Panc1 (cell line): ENCODE data around the gene CAPSL.

Experiments used
- POLR2AphosphoS5 ChIP-seq: IDR thresholded peaks from 2 replicates; pipeline ENCODE4 v1.6.1; 2012; ENCODE audit warnings: mild to moderate bottlenecking, low read depth, low read length, moderate library complexity
- TF ChIP-seq, protein P1 (sequence below): fragments of 450-650 bp; IDR thresholded peaks from 2 replicates; pipeline ENCODE4 v1.5.1; 2017; ENCODE audit warnings: mild to moderate bottlenecking
- TF ChIP-seq, protein P2 (sequence below), 2 experiments: IDR thresholded peaks; 2 replicates each; pipeline ENCODE4 v1.6.1; 2011 to 2012; ENCODE audit warnings: low read depth in 2 of 2, control low read depth in 1 of 2, low read length in 1 of 2, mild to moderate bottlenecking in 1 of 2, moderate library complexity in 1 of 2; ENCODE audit not compliant: insufficient read depth in 1 of 2

DNA sequence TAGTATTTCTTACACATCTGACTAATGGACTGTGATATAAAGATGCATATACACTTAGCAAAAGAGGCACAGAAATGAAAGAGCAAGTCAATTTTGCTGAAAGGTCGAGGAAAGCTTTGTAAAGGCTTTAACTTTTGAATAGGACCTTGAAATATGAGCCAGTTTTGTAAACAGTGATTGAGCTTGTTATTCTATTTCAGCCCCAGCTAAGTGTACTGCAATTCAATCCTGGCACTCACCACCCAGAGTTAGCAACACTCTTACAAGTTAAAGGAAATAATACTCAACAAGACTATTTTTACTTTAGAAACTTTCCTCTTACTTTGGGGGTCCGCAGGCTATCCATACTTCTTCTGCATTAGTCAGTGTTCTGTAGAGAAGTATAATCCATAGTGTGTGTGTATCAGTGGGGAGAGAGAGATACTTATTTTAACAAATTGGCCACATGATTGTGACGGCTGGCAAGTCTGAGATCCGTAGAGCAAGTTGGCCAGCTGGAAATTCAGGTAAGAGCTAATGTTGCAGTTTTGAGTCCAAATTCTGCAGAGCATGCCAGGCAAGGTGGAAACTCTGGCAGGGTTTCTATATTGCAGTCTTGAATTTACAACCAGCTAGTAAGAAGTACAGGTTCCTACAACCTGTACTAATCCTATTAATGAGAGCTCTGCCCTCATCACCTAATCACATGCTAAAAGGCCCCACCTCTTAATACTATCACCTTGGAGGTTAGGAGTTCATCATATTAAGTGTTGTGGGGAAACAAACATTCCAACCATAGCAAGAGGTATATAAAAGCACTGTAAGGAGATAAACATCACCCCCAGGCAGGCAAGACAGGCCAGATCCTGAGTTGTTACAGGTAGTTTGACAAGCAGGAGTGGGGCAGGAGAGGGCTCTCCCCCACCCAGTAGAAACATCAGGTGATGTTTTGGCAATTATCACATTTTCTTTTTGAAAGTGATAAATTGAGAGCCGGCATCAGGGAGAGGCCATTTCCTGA lies 48.1 kb downstream of the CAPSL start:
- TF ChIP-seq, protein P1, sequence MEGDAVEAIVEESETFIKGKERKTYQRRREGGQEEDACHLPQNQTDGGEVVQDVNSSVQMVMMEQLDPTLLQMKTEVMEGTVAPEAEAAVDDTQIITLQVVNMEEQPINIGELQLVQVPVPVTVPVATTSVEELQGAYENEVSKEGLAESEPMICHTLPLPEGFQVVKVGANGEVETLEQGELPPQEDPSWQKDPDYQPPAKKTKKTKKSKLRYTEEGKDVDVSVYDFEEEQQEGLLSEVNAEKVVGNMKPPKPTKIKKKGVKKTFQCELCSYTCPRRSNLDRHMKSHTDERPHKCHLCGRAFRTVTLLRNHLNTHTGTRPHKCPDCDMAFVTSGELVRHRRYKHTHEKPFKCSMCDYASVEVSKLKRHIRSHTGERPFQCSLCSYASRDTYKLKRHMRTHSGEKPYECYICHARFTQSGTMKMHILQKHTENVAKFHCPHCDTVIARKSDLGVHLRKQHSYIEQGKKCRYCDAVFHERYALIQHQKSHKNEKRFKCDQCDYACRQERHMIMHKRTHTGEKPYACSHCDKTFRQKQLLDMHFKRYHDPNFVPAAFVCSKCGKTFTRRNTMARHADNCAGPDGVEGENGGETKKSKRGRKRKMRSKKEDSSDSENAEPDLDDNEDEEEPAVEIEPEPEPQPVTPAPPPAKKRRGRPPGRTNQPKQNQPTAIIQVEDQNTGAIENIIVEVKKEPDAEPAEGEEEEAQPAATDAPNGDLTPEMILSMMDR, result no peak
- TF ChIP-seq, protein P2, sequence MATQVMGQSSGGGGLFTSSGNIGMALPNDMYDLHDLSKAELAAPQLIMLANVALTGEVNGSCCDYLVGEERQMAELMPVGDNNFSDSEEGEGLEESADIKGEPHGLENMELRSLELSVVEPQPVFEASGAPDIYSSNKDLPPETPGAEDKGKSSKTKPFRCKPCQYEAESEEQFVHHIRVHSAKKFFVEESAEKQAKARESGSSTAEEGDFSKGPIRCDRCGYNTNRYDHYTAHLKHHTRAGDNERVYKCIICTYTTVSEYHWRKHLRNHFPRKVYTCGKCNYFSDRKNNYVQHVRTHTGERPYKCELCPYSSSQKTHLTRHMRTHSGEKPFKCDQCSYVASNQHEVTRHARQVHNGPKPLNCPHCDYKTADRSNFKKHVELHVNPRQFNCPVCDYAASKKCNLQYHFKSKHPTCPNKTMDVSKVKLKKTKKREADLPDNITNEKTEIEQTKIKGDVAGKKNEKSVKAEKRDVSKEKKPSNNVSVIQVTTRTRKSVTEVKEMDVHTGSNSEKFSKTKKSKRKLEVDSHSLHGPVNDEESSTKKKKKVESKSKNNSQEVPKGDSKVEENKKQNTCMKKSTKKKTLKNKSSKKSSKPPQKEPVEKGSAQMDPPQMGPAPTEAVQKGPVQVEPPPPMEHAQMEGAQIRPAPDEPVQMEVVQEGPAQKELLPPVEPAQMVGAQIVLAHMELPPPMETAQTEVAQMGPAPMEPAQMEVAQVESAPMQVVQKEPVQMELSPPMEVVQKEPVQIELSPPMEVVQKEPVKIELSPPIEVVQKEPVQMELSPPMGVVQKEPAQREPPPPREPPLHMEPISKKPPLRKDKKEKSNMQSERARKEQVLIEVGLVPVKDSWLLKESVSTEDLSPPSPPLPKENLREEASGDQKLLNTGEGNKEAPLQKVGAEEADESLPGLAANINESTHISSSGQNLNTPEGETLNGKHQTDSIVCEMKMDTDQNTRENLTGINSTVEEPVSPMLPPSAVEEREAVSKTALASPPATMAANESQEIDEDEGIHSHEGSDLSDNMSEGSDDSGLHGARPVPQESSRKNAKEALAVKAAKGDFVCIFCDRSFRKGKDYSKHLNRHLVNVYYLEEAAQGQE (IDR thresholded peaks at IDR 0.05; ENCODE audit: insufficient read depth in 1 of 2, low read depth in 2 of 2, low read length in 1 of 2), result no peak
- no peak for TF ChIP-seq POLR2AphosphoS5
